Activated CD8-positive, alpha-beta memory T cell treated with anti-CD3 and anti-CD28 coated beads for 24 hours (primary cell): ENCODE data around the gene CCDC188.

ENCODE experiments used
- DNase-seq: peaks from one replicate; pipeline ENCODE4 v3.0.0-alpha.2; 2020

CCDC188 gene

DNA sequence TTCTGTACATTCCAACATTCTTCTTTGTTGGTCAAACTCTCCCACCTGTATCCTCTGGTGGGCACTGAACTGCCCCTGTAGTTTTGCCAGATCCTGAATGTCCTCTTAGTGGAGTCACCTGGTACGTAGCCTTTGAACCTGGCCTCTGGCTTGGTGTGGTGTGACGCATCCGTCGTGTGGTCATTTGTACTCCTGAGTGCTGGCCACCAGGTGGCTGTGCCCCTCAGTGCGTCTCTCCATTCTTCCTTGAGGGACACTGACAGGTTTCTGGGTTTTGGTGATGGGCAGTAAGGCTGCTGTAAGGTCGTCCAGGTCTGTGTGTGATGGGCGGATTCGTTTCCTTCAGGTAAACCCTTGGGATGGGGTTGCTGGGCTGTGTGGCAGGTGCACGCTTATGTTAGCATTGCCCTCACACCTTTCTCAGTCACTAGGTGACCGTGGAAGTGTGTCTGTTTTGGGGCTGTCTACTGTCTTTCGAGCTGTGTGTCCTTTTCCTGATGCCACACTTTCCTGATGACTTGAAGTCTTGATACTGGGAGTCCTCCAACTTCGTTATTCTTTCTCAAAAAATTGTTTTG is 48.6 kb downstream of the CCDC188 start:
- no peak for DNase-seq

DNA sequence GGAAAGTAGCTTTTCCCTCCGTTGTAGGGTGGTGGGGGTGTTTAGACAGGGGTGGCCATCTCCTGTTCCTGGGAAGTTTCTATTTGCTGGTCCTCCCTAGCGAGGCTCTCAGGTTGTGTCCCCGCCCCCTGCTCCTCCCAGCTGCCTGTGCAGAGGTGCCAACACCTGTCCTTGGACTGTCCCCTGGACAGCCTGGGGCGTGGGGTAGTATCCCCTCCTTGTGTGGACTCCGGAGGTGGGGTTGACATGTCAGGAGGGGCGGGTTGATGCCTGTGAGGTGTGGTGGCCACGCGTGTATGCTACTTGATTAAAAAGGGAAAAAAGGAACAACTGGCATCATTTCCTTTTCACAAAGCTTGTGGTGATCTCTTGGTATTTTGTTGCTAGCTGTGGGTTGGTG is 49.2 kb downstream of the CCDC188 start:
- DNase-seq = no peak

- no peak for DNase-seq
Observed at GRCh38 chr22:20099099-20099711, 51.6 kb downstream of the CCDC188 start.
